Loucy (cell line): ENCODE results near the gene KRTAP19-8.

Experiments
- H2AFZ ChIP-seq: fragments of 200-600 bp; sonication (generic); 2 replicates; pipeline ENCODE4 v1.6.0; 2016; ENCODE audit warnings: antibody characterized with exemption, mild to moderate bottlenecking, low read length, moderate library complexity
- H3F3A ChIP-seq: fragments of 200-600 bp; 2 replicates; pipeline ENCODE4 v1.6.0; 2016; ENCODE audit warnings: antibody characterized with exemption, low read depth, mild to moderate bottlenecking
- H3K27me3 ChIP-seq: fragments of 200-600 bp; sonication (generic); 2 replicates; pipeline ENCODE4 v1.6.1; 2014; ENCODE audit warnings: low read length, mild to moderate bottlenecking; ENCODE audit not compliant: insufficient read depth, poor library complexity, severe bottlenecking
- H3K36me3 ChIP-seq: fragments of 200-600 bp; sonication (generic); 2 replicates; pipeline ENCODE4 v1.6.1; 2016; ENCODE audit warnings: low read length; ENCODE audit not compliant: insufficient read depth
- H3K4me1 ChIP-seq: fragments of 200-600 bp; sonication (generic); 2 replicates; pipeline ENCODE4 v1.5.1; 2014; ENCODE audit warnings: low read length, mild to moderate bottlenecking; ENCODE audit not compliant: insufficient read depth, poor library complexity, severe bottlenecking
- H3K4me2 ChIP-seq: fragments of 200-600 bp; sonication (generic); 2 replicates; pipeline ENCODE4 v1.6.0; 2014; ENCODE audit warnings: antibody characterized with exemption, low read length, low read depth, mild to moderate bottlenecking; ENCODE audit not compliant: poor library complexity, severe bottlenecking
- H3K4me3 ChIP-seq: fragments of 200-600 bp; sonication (generic); 2 replicates; pipeline ENCODE4 v1.5.1; 2014; ENCODE audit warnings: low read length, mild to moderate bottlenecking, mixed read lengths; ENCODE audit not compliant: poor library complexity, severe bottlenecking
- H3K79me2 ChIP-seq: fragments of 200-600 bp; sonication (generic); 2 replicates; pipeline ENCODE4 v1.6.1; 2014; ENCODE audit warnings: low read length; ENCODE audit not compliant: insufficient read depth
- H3K9ac ChIP-seq: fragments of 200-600 bp; sonication (generic); 2 replicates; pipeline ENCODE4 v1.6.0; 2014; ENCODE audit warnings: mild to moderate bottlenecking, low read depth, low read length, moderate library complexity; ENCODE audit not compliant: poor library complexity, severe bottlenecking
- H3K9me2 ChIP-seq: fragments of 200-600 bp; sonication (generic); replicated peaks from 2 replicates; pipeline ENCODE4 v1.6.1; 2016; ENCODE audit warnings: low read depth, low read length, mixed read lengths
- H3K9me3 ChIP-seq: fragments of 200-600 bp; sonication (generic); 2 replicates; pipeline ENCODE4 v1.6.1; 2014; ENCODE audit warnings: mild to moderate bottlenecking, antibody characterized with exemption, low read length, low read depth; ENCODE audit not compliant: insufficient read depth
- H4K20me1 ChIP-seq: fragments of 200-600 bp; sonication (generic); 2 replicates; pipeline ENCODE4 v1.6.0; 2014; ENCODE audit warnings: antibody characterized with exemption, low read length, mild to moderate bottlenecking; ENCODE audit not compliant: insufficient read depth, poor library complexity, severe bottlenecking
- CTCF ChIP-seq: fragments of 200-600 bp; sonication (generic); conservative IDR thresholded peaks from 2 replicates; pipeline ENCODE4 v1.5.1; 2014; ENCODE audit warnings: mild to moderate bottlenecking, antibody characterized with exemption, low read length
- EZH2phosphoT487 ChIP-seq: fragments of 200-600 bp; IDR thresholded peaks from 2 replicates; pipeline ENCODE4 v1.6.1; 2018; ENCODE audit warnings: antibody characterized with exemption, mild to moderate bottlenecking, moderate library complexity, borderline replicate concordance

The KRTAP19-8 gene

GRCh38 chr21:31003471-31003870, 34.8 kb downstream of the KRTAP19-8 start:
- H3K36me3 ChIP-seq = no peaks in the 10 kb centered on the region
- H3K4me3 ChIP-seq = no peak overlapping the region
- no peaks in the 10 kb centered on the region for H3K4me1 ChIP-seq
- TF ChIP-seq EZH2phosphoT487 (no peak), CTCF (no peak)
- no peaks in the 10 kb centered on the region for H3K9me2 ChIP-seq
- no peaks in the 10 kb centered on the region for H4K20me1 ChIP-seq
- no peaks in the 10 kb centered on the region; the same call in 1 of the 2 replicates for H3K9me3 ChIP-seq
- H2AFZ ChIP-seq = no peak overlapping the region
- H3K27me3 ChIP-seq = no peaks in the 10 kb centered on the region
- H3K79me2 ChIP-seq = no peaks in the 10 kb centered on the region
- H3F3A ChIP-seq = no peaks in the 10 kb centered on the region
- H3K9ac ChIP-seq = no peak overlapping the region
- H3K4me2 ChIP-seq = no peak overlapping the region

- no peaks in the 10 kb centered on the region for H4K20me1 ChIP-seq
- no peak overlapping the region for H3K4me2 ChIP-seq
- H2AFZ ChIP-seq = no peak overlapping the region
- no peaks in the 10 kb centered on the region for H3K4me1 ChIP-seq
- no peaks in the 10 kb centered on the region for H3F3A ChIP-seq
- H3K9me2 ChIP-seq = no peaks in the 10 kb centered on the region
- H3K9me3 ChIP-seq = no peaks in the 10 kb centered on the region; the same call in 1 of the 2 replicates
- H3K9ac ChIP-seq = no peak overlapping the region
- no peak overlapping the region for H3K4me3 ChIP-seq
- no peaks in the 10 kb centered on the region for H3K79me2 ChIP-seq
- TF ChIP-seq EZH2phosphoT487 = no peak
- TF ChIP-seq CTCF = no peak
- H3K27me3 ChIP-seq = no peaks in the 10 kb centered on the region
- H3K36me3 ChIP-seq = no peaks in the 10 kb centered on the region
These were observed 40.7 kb downstream of the KRTAP19-8 start for GRCh38 chr21:30997541-30997940.

DNA sequence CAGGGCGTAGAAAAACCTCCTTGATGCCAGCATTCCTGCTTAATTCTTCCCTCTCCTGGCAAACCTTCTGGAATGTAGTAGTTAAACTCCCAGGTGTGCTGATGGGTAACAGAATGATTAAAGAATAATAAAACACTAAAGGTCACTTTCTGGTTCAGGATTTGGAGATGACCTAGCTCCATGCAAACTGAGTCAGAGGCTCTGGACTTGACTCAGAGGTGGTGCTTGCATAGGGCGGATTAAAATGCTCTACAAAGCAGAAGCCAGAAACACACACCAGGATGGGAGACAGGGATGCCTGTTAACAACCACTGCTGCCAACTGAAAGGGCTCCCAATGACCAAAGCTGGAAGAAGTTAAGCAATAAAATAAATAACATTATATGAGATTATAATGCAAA, 41.5 kb downstream of the KRTAP19-8 start:
- Histone ChIP-seq H3K9me2 (no peaks in the 10 kb centered on the region), H3K9me3 (no peaks in the 10 kb centered on the region; the same call in 1 of the 2 replicates), H3K4me2 (no peak overlapping the region), H3K36me3 (no peaks in the 10 kb centered on the region), H3K4me1 (no peaks in the 10 kb centered on the region), H4K20me1 (no peaks in the 10 kb centered on the region), H2AFZ (no peak overlapping the region), H3K79me2 (no peaks in the 10 kb centered on the region), H3K27me3 (no peaks in the 10 kb centered on the region), H3K4me3 (no peak overlapping the region), H3K9ac (no peak overlapping the region), H3F3A (no peaks in the 10 kb centered on the region)
- TF ChIP-seq CTCF (no peak), EZH2phosphoT487 (no peak)
